Esophagus muscularis mucosa (tissue), 2 donors: ENCODE measurements around the gene SOX8.

Experiments used
- POLR2A ChIP-seq: fragments of 450-650 bp; IDR thresholded peaks from one replicate; pipeline ENCODE4 v1.6.1; 2017; ENCODE audit warnings: antibody characterized with exemption, moderate library complexity, mild to moderate bottlenecking, low read depth
- POLR2AphosphoS5 ChIP-seq, 2 donors: sonication (generic); formaldehyde crosslinking; IDR thresholded peaks; one replicate each; pipeline ENCODE4 v1.6.1; 2017; ENCODE audit warnings: antibody characterized with exemption in 2 of 2

GRCh38 chr16:938136-938535, 43.4 kb upstream of the SOX8 start:
- TF ChIP-seq POLR2A (no peak), POLR2AphosphoS5 (IDR thresholded peaks at IDR 0.05) (no peak)
